ENCODE data around the gene B4GALT2. TPM values are rescaled to one million over a fixed set of nuclear protein-coding genes. Genes with fewer than 3 reads are reported as not detected.

B4GALT2 gene
- total and polyA plus RNA-seq, 9 of the 15 experiments (the other 6 are each of a cell fraction or from before 2014, with no cell fraction given): 1.3 to 86.8 (median 43.8) TPM

DNA sequence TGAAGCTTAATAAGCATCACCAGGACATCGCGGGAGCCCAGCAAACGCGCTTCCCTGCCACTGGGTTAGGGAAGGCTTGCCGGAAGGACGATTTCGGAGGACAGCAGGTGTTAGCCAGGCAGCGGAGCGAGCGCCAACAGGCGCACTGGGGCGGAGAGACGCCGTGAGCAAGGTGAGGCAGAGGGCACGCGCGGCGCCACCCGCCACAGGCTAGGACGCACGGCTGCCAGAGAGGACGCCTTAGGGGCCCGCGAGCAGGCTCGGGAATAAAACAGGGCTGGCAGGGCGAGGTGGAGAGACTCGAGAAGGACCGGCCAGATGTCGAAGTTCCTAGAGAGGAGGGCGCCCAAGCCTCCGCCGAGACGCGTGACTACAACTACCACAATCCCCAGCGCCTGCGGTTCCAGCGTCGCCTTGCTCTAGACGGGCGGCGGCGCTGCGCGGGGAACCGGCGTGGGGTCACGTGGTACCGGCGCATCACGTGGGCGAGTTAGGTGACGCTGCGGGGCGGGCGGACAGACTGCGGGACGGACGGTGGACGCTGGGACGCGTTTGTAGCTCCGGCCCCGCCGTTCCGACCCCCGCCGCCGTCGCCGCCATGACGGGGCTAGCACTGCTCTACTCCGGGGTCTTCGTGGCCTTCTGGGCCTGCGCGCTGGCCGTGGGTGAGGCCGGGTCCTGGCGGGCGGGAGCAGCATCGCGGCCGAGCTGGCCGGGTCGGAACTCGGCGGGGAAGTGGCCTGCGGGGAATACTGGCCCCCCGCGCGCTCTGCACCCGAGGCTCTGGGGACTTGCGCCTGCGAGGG, 4.4 kb upstream of the B4GALT2 start, which contains the start of gene ATP6V0B (continued):
- TF ChIP-seq CREM (IDR thresholded peaks at IDR 0.05; ENCODE audit: low read depth): peak; percentile 99
- no peak for TF ChIP-seq ZNF124 (CRISPR knock-in tag; IDR thresholded peaks at IDR 0.05)
- no peak for TF ChIP-seq ZNF354B (CRISPR knock-in tag; IDR thresholded peaks at IDR 0.05)
- TF ChIP-seq, protein P1, sequence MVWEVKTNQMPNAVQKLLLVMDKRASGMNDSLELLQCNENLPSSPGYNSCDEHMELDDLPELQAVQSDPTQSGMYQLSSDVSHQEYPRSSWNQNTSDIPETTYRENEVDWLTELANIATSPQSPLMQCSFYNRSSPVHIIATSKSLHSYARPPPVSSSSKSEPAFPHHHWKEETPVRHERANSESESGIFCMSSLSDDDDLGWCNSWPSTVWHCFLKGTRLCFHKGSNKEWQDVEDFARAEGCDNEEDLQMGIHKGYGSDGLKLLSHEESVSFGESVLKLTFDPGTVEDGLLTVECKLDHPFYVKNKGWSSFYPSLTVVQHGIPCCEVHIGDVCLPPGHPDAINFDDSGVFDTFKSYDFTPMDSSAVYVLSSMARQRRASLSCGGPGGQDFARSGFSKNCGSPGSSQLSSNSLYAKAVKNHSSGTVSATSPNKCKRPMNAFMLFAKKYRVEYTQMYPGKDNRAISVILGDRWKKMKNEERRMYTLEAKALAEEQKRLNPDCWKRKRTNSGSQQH (CRISPR knock-in tag; IDR thresholded peaks at IDR 0.05): peak; percentile 66; the same call in 1 of the 2 replicates
- TF ChIP-seq, protein P2, sequence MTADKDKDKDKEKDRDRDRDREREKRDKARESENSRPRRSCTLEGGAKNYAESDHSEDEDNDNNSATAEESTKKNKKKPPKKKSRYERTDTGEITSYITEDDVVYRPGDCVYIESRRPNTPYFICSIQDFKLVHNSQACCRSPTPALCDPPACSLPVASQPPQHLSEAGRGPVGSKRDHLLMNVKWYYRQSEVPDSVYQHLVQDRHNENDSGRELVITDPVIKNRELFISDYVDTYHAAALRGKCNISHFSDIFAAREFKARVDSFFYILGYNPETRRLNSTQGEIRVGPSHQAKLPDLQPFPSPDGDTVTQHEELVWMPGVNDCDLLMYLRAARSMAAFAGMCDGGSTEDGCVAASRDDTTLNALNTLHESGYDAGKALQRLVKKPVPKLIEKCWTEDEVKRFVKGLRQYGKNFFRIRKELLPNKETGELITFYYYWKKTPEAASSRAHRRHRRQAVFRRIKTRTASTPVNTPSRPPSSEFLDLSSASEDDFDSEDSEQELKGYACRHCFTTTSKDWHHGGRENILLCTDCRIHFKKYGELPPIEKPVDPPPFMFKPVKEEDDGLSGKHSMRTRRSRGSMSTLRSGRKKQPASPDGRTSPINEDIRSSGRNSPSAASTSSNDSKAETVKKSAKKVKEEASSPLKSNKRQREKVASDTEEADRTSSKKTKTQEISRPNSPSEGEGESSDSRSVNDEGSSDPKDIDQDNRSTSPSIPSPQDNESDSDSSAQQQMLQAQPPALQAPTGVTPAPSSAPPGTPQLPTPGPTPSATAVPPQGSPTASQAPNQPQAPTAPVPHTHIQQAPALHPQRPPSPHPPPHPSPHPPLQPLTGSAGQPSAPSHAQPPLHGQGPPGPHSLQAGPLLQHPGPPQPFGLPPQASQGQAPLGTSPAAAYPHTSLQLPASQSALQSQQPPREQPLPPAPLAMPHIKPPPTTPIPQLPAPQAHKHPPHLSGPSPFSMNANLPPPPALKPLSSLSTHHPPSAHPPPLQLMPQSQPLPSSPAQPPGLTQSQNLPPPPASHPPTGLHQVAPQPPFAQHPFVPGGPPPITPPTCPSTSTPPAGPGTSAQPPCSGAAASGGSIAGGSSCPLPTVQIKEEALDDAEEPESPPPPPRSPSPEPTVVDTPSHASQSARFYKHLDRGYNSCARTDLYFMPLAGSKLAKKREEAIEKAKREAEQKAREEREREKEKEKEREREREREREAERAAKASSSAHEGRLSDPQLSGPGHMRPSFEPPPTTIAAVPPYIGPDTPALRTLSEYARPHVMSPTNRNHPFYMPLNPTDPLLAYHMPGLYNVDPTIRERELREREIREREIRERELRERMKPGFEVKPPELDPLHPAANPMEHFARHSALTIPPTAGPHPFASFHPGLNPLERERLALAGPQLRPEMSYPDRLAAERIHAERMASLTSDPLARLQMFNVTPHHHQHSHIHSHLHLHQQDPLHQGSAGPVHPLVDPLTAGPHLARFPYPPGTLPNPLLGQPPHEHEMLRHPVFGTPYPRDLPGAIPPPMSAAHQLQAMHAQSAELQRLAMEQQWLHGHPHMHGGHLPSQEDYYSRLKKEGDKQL (CRISPR knock-in tag; IDR thresholded peaks at IDR 0.05; ENCODE audit: borderline replicate concordance): no peak
- no peak for TF ChIP-seq ASH1L (IDR thresholded peaks at IDR 0.05; ENCODE audit: borderline replicate concordance, low read depth, partially characterized antibody)
- TF ChIP-seq HLTF (IDR thresholded peaks at IDR 0.05): no peak
- no peak for TF ChIP-seq MTF1 (CRISPR knock-in tag; IDR thresholded peaks at IDR 0.05; ENCODE audit: borderline replicate concordance)
- no peak for TF ChIP-seq HNRNPK (IDR thresholded peaks at IDR 0.05; ENCODE audit: low read depth, low read length, poor library complexity, severe bottlenecking)
- 0 out of 2 replicates have a peak, but pooled peaks have one; percentile 16 for TF ChIP-seq KLF1 (tag; IDR thresholded peaks at IDR 0.05)
- TF ChIP-seq, protein P3, sequence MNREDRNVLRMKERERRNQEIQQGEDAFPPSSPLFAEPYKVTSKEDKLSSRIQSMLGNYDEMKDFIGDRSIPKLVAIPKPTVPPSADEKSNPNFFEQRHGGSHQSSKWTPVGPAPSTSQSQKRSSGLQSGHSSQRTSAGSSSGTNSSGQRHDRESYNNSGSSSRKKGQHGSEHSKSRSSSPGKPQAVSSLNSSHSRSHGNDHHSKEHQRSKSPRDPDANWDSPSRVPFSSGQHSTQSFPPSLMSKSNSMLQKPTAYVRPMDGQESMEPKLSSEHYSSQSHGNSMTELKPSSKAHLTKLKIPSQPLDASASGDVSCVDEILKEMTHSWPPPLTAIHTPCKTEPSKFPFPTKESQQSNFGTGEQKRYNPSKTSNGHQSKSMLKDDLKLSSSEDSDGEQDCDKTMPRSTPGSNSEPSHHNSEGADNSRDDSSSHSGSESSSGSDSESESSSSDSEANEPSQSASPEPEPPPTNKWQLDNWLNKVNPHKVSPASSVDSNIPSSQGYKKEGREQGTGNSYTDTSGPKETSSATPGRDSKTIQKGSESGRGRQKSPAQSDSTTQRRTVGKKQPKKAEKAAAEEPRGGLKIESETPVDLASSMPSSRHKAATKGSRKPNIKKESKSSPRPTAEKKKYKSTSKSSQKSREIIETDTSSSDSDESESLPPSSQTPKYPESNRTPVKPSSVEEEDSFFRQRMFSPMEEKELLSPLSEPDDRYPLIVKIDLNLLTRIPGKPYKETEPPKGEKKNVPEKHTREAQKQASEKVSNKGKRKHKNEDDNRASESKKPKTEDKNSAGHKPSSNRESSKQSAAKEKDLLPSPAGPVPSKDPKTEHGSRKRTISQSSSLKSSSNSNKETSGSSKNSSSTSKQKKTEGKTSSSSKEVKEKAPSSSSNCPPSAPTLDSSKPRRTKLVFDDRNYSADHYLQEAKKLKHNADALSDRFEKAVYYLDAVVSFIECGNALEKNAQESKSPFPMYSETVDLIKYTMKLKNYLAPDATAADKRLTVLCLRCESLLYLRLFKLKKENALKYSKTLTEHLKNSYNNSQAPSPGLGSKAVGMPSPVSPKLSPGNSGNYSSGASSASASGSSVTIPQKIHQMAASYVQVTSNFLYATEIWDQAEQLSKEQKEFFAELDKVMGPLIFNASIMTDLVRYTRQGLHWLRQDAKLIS (CRISPR knock-in tag; IDR thresholded peaks at IDR 0.05): peak; percentile 39
- TF ChIP-seq ZFP1 (CRISPR knock-in tag; IDR thresholded peaks at IDR 0.05): 0 out of 2 replicates have a peak, but pooled peaks have one; percentile 41
- TF ChIP-seq, protein P4, sequence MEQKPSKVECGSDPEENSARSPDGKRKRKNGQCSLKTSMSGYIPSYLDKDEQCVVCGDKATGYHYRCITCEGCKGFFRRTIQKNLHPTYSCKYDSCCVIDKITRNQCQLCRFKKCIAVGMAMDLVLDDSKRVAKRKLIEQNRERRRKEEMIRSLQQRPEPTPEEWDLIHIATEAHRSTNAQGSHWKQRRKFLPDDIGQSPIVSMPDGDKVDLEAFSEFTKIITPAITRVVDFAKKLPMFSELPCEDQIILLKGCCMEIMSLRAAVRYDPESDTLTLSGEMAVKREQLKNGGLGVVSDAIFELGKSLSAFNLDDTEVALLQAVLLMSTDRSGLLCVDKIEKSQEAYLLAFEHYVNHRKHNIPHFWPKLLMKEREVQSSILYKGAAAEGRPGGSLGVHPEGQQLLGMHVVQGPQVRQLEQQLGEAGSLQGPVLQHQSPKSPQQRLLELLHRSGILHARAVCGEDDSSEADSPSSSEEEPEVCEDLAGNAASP (IDR thresholded peaks at IDR 0.05): no peak
- no peak for TF ChIP-seq RFX7 (CRISPR knock-in tag; IDR thresholded peaks at IDR 0.05)
- no peak for TF ChIP-seq MEF2D (tag; conservative IDR thresholded peaks at IDR 0.05; ENCODE audit: low read depth)
- peak; percentile 51; the same call in 1 of the 2 replicates for TF ChIP-seq PML (IDR thresholded peaks at IDR 0.05; ENCODE audit: low read length)

Measured in K562 (cell line).